Measurements from ENCODE around the gene ARHGEF28. TPM values are rescaled to one million over a fixed set of nuclear protein-coding genes. Genes with fewer than 3 reads are reported as not detected.

Gene ARHGEF28
- total and polyA plus RNA-seq, 2 of the 13 experiments (the other 11 are each of a cell fraction or from before 2014, with no cell fraction given) = 17.4 to 34.1 TPM

DNA sequence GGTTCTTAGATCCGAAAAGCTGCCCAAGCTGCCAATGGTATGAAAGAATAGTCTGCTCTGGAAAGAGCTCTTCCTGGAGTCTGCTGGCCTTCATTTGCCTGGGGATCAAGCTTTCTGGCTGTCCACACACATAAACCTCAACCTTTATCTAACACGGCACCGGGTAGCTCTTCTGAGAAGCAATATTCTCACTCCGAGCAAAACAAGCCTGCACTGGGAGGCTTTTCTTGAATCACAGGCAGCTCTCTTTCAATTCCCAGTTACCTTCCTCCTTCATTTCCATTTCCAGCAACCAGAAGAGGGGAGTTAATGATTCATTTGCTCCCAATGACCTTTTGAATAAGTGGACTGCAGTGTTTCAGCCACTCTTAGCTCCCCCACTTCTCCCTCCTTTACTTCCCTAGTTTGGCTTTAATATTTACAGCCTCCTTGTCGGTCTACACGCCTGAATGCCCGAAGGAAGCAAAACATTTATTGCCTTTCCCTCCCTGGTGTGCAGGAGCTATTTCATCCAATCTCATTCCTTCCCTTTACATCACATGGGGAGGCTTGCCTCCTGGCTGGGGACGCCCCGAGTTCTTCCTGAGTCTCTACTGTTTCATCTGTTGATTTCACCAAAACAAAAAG lies 187.1 kb downstream of the ARHGEF28 start (continued):
- TF ChIP-seq ZKSCAN8 (CRISPR knock-in tag; IDR thresholded peaks at IDR 0.05; ENCODE audit: borderline replicate concordance) (0 out of 2 replicates have a peak, but pooled peaks have one; percentile 38), SRF (IDR thresholded peaks at IDR 0.05; ENCODE audit: low read depth, low read length) (0 out of 2 replicates have a peak, but pooled peaks have one; percentile 12), CEBPG (CRISPR knock-in tag; IDR thresholded peaks at IDR 0.05) (peak; percentile 4; the same call in 1 of the 2 replicates), POLR2G (IDR thresholded peaks at IDR 0.05; ENCODE audit: low read depth, low read length) (peak; percentile 67), FIP1L1 (IDR thresholded peaks at IDR 0.05; ENCODE audit: borderline replicate concordance, insufficient read depth, low read depth, low read length) (no peak), ZFY (CRISPR knock-in tag; IDR thresholded peaks at IDR 0.05) (0 out of 2 replicates have a peak, but pooled peaks have one; percentile 26), RAD21 (CRISPR knock-in tag; IDR thresholded peaks at IDR 0.05) (0 out of 2 replicates have a peak, but pooled peaks have one; percentile 8), ZFP37 (CRISPR knock-in tag; IDR thresholded peaks at IDR 0.05; ENCODE audit: borderline replicate concordance) (no peak), POLR2AphosphoS5 (IDR thresholded peaks at IDR 0.05; ENCODE audit: low read depth, low read length) (peak; percentile 68)
- TF ChIP-seq, protein P1, sequence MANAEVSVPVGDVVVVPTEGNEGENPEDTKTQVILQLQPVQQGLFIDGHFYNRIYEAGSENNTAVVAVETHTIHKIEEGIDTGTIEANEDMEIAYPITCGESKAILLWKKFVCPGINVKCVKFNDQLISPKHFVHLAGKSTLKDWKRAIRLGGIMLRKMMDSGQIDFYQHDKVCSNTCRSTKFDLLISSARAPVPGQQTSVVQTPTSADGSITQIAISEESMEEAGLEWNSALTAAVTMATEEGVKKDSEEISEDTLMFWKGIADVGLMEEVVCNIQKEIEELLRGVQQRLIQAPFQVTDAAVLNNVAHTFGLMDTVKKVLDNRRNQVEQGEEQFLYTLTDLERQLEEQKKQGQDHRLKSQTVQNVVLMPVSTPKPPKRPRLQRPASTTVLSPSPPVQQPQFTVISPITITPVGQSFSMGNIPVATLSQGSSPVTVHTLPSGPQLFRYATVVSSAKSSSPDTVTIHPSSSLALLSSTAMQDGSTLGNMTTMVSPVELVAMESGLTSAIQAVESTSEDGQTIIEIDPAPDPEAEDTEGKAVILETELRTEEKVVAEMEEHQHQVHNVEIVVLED (CRISPR knock-in tag; IDR thresholded peaks at IDR 0.05; ENCODE audit: borderline replicate concordance) = peak; percentile 35; the same call in 1 of the 2 replicates
- TF ChIP-seq, protein P2, sequence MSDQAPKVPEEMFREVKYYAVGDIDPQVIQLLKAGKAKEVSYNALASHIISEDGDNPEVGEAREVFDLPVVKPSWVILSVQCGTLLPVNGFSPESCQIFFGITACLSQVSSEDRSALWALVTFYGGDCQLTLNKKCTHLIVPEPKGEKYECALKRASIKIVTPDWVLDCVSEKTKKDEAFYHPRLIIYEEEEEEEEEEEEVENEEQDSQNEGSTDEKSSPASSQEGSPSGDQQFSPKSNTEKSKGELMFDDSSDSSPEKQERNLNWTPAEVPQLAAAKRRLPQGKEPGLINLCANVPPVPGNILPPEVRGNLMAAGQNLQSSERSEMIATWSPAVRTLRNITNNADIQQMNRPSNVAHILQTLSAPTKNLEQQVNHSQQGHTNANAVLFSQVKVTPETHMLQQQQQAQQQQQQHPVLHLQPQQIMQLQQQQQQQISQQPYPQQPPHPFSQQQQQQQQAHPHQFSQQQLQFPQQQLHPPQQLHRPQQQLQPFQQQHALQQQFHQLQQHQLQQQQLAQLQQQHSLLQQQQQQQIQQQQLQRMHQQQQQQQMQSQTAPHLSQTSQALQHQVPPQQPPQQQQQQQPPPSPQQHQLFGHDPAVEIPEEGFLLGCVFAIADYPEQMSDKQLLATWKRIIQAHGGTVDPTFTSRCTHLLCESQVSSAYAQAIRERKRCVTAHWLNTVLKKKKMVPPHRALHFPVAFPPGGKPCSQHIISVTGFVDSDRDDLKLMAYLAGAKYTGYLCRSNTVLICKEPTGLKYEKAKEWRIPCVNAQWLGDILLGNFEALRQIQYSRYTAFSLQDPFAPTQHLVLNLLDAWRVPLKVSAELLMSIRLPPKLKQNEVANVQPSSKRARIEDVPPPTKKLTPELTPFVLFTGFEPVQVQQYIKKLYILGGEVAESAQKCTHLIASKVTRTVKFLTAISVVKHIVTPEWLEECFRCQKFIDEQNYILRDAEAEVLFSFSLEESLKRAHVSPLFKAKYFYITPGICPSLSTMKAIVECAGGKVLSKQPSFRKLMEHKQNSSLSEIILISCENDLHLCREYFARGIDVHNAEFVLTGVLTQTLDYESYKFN (CRISPR knock-in tag; conservative IDR thresholded peaks at IDR 0.05) = peak; percentile 69
- TF ChIP-seq, protein P3, sequence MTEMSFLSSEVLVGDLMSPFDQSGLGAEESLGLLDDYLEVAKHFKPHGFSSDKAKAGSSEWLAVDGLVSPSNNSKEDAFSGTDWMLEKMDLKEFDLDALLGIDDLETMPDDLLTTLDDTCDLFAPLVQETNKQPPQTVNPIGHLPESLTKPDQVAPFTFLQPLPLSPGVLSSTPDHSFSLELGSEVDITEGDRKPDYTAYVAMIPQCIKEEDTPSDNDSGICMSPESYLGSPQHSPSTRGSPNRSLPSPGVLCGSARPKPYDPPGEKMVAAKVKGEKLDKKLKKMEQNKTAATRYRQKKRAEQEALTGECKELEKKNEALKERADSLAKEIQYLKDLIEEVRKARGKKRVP (CRISPR knock-in tag; IDR thresholded peaks at IDR 0.05) = peak in 1 of 2 experiments; percentile 27; a peak in 1 of 4 replicates
- TF ChIP-seq, protein P4, sequence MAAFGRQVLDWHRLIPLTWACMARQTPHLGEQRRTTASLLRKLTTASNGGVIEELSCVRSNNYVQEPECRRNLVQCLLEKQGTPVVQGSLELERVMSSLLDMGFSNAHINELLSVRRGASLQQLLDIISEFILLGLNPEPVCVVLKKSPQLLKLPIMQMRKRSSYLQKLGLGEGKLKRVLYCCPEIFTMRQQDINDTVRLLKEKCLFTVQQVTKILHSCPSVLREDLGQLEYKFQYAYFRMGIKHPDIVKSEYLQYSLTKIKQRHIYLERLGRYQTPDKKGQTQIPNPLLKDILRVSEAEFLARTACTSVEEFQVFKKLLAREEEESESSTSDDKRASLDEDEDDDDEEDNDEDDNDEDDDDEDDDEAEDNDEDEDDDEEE (CRISPR knock-in tag; IDR thresholded peaks at IDR 0.05) = no peak
- TF ChIP-seq, protein P5, sequence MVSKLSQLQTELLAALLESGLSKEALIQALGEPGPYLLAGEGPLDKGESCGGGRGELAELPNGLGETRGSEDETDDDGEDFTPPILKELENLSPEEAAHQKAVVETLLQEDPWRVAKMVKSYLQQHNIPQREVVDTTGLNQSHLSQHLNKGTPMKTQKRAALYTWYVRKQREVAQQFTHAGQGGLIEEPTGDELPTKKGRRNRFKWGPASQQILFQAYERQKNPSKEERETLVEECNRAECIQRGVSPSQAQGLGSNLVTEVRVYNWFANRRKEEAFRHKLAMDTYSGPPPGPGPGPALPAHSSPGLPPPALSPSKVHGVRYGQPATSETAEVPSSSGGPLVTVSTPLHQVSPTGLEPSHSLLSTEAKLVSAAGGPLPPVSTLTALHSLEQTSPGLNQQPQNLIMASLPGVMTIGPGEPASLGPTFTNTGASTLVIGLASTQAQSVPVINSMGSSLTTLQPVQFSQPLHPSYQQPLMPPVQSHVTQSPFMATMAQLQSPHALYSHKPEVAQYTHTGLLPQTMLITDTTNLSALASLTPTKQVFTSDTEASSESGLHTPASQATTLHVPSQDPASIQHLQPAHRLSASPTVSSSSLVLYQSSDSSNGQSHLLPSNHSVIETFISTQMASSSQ (IDR thresholded peaks at IDR 0.05; ENCODE audit: low read depth) = peak; percentile 89
- TF ChIP-seq, protein P5 (CRISPR knock-in tag; IDR thresholded peaks at IDR 0.05; ENCODE audit: borderline replicate concordance) = peak; percentile 89; the same call in 1 of the 2 replicates
